ENCODE results near the gene CLCA1. TPM values are rescaled to one million over a fixed set of nuclear protein-coding genes. Genes with fewer than 3 reads are reported as not detected.

Gene CLCA1
- total RNA-seq, 1 experiment from 2014 or later = not detected

- no peak overlapping the region for H3K27ac ChIP-seq (ENCODE audit: low read length)
- no peaks in the 10 kb centered on the region for H3K36me3 ChIP-seq (ENCODE audit: low read depth, low read length)
- H3K4me1 ChIP-seq (ENCODE audit: insufficient read depth, low read length) = no peaks in the 10 kb centered on the region
- H3K9me3 ChIP-seq (ENCODE audit: low read length) = no peaks in the 10 kb centered on the region
- no peak for ATAC-seq
- TF ChIP-seq, protein P1, sequence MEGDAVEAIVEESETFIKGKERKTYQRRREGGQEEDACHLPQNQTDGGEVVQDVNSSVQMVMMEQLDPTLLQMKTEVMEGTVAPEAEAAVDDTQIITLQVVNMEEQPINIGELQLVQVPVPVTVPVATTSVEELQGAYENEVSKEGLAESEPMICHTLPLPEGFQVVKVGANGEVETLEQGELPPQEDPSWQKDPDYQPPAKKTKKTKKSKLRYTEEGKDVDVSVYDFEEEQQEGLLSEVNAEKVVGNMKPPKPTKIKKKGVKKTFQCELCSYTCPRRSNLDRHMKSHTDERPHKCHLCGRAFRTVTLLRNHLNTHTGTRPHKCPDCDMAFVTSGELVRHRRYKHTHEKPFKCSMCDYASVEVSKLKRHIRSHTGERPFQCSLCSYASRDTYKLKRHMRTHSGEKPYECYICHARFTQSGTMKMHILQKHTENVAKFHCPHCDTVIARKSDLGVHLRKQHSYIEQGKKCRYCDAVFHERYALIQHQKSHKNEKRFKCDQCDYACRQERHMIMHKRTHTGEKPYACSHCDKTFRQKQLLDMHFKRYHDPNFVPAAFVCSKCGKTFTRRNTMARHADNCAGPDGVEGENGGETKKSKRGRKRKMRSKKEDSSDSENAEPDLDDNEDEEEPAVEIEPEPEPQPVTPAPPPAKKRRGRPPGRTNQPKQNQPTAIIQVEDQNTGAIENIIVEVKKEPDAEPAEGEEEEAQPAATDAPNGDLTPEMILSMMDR (conservative IDR thresholded peaks at IDR 0.05; ENCODE audit: low read depth, low read length) = no peak
- no peak for TF ChIP-seq EZH2 (IDR thresholded peaks at IDR 0.05; ENCODE audit: low read length, unreplicated experiment)
- TF ChIP-seq EZH2phosphoT487 (IDR thresholded peaks at IDR 0.05; ENCODE audit: borderline replicate concordance, low read length) = no peak
- intact Hi-C loops (cut with micrococcal nuclease) = no loop called here
- H3K4me2 ChIP-seq (ENCODE audit: low read length) = no peak overlapping the region
- H3F3A ChIP-seq (ENCODE audit: low read length, unreplicated experiment) = no peaks in the 10 kb centered on the region
- H2AFZ ChIP-seq (ENCODE audit: low read length) = no peak overlapping the region
- no peaks in the 10 kb centered on the region for H4K20me1 ChIP-seq (ENCODE audit: low read length)
- ChIA-PET CTCF (interaction anchor here (0.6 kb wide), 1 partner anchor 95 kb away, joined by 5 read pairs; no protein-coding TSS in a partner anchor), POLR2A (ENCODE audit: unreplicated experiment) (no interaction called here)
- H3K79me2 ChIP-seq (ENCODE audit: low read length) = no peaks in the 10 kb centered on the region
- no TSS peak for BruUV-seq (replicated peaks)
- H3K27me3 ChIP-seq (ENCODE audit: low read length) = no peaks in the 10 kb centered on the region
- DNase-seq = no peak
- no peak overlapping the region for H3K9ac ChIP-seq (ENCODE audit: low read length)
- no peaks in the 10 kb centered on the region for H3K9me2 ChIP-seq (replicated peaks; ENCODE audit: low read length)
- H3K4me3 ChIP-seq (ENCODE audit: low read length) = no peak overlapping the region
Observed at GRCh38 chr1:86489242-86489878, 20.6 kb downstream of the CLCA1 start.

- ChIA-PET POLR2A (ENCODE audit: unreplicated experiment) (no interaction called here), CTCF (no interaction called here)
- H3K27ac ChIP-seq (ENCODE audit: low read length) = no peak overlapping the region
- H4K20me1 ChIP-seq (ENCODE audit: low read length) = no peaks in the 10 kb centered on the region
- no peaks in the 10 kb centered on the region for H3K9me2 ChIP-seq (replicated peaks; ENCODE audit: low read length)
- H3K9me3 ChIP-seq (ENCODE audit: low read length) = no peaks in the 10 kb centered on the region
- no peak overlapping the region for H3K9ac ChIP-seq (ENCODE audit: low read length)
- no TSS peak for BruUV-seq (replicated peaks)
- DNase-seq (no peak), ATAC-seq (no peak)
- H2AFZ ChIP-seq (ENCODE audit: low read length) = no peak overlapping the region
- no peaks in the 10 kb centered on the region for H3F3A ChIP-seq (ENCODE audit: low read length, unreplicated experiment)
- no peak overlapping the region for H3K4me2 ChIP-seq (ENCODE audit: low read length)
- no peaks in the 10 kb centered on the region for H3K36me3 ChIP-seq (ENCODE audit: low read depth, low read length)
- no peak for TF ChIP-seq EZH2phosphoT487 (IDR thresholded peaks at IDR 0.05; ENCODE audit: borderline replicate concordance, low read length)
- TF ChIP-seq EZH2 (IDR thresholded peaks at IDR 0.05; ENCODE audit: low read length, unreplicated experiment) = no peak
- TF ChIP-seq, protein P1 (conservative IDR thresholded peaks at IDR 0.05; ENCODE audit: low read depth, low read length) = no peak
- no peaks in the 10 kb centered on the region for H3K79me2 ChIP-seq (ENCODE audit: low read length)
- no peaks in the 10 kb centered on the region for H3K27me3 ChIP-seq (ENCODE audit: low read length)
- intact Hi-C loops (cut with micrococcal nuclease) = no loop called here
- H3K4me1 ChIP-seq (ENCODE audit: insufficient read depth, low read length) = no peaks in the 10 kb centered on the region
- H3K4me3 ChIP-seq (ENCODE audit: low read length) = no peak overlapping the region
Observed at GRCh38 chr1:86491171-86491950, 22.6 kb downstream of the CLCA1 start.

GRCh38 chr1:86498281-86498680, 29.6 kb downstream of the CLCA1 start:
- ChIA-PET POLR2A (ENCODE audit: unreplicated experiment) (no interaction called here), CTCF (interaction anchor here (0.6 kb wide), 1 partner anchor 944 kb away, joined by 11 read pairs; no protein-coding TSS in a partner anchor)
- no peaks in the 10 kb centered on the region for H3K27me3 ChIP-seq (ENCODE audit: low read length)
- no peaks in the 10 kb centered on the region for H3K9me2 ChIP-seq (replicated peaks; ENCODE audit: low read length)
- H3K27ac ChIP-seq (ENCODE audit: low read length) = no peak overlapping the region
- ATAC-seq (no peak), DNase-seq (no peak)
- H3K79me2 ChIP-seq (ENCODE audit: low read length) = no peaks in the 10 kb centered on the region
- TF ChIP-seq, protein P1 (conservative IDR thresholded peaks at IDR 0.05; ENCODE audit: low read depth, low read length) = no peak
- TF ChIP-seq EZH2phosphoT487 (IDR thresholded peaks at IDR 0.05; ENCODE audit: borderline replicate concordance, low read length) = no peak
- no peak for TF ChIP-seq EZH2 (IDR thresholded peaks at IDR 0.05; ENCODE audit: low read length, unreplicated experiment)
- peaks cover 3% of the 10 kb centered on the region; the same call in 1 of the 2 replicates for H3K36me3 ChIP-seq (ENCODE audit: low read depth, low read length)
- H3K9me3 ChIP-seq (ENCODE audit: low read length) = no peaks in the 10 kb centered on the region
- H3K4me1 ChIP-seq (ENCODE audit: insufficient read depth, low read length) = no peaks in the 10 kb centered on the region; the same call in 1 of the 2 replicates
- H3K9ac ChIP-seq (ENCODE audit: low read length) = no peak overlapping the region
- BruUV-seq (replicated peaks) = no TSS peak
- no peaks in the 10 kb centered on the region for H3F3A ChIP-seq (ENCODE audit: low read length, unreplicated experiment)
- intact Hi-C loops (cut with micrococcal nuclease) = no loop called here
- no peak overlapping the region for H3K4me3 ChIP-seq (ENCODE audit: low read length)
- H4K20me1 ChIP-seq (ENCODE audit: low read length) = no peaks in the 10 kb centered on the region
- no peak overlapping the region for H2AFZ ChIP-seq (ENCODE audit: low read length)
- H3K4me2 ChIP-seq (ENCODE audit: low read length) = no peak overlapping the region
